ENCODE measurements around the gene CYS1.

Gene CYS1

GRCh38 chr2:10038716-10039115 lies 41.5 kb downstream of the CYS1 start:
- no peak for DNase-seq (ENCODE audit: low spot score)
- in situ Hi-C loops (cut with MboI; ENCODE audit: low sequenced_read_pairs, unreplicated experiment) = no loop called here
- TF ChIP-seq CTCF (IDR thresholded peaks at IDR 0.05; ENCODE audit: borderline replicate concordance, control extremely low read depth, extremely low read depth, insufficient read depth, missing control alignments) = no peak

- no peak for TF ChIP-seq CTCF (IDR thresholded peaks at IDR 0.05; ENCODE audit: borderline replicate concordance, control extremely low read depth, extremely low read depth, insufficient read depth, missing control alignments)
- DNase-seq (ENCODE audit: low spot score) = no peak
- in situ Hi-C loops (cut with MboI; ENCODE audit: low sequenced_read_pairs, unreplicated experiment) = no loop called here
Observed at GRCh38 chr2:10038123-10038522, 42.1 kb downstream of the CYS1 start.

- in situ Hi-C loops (cut with MboI; ENCODE audit: low sequenced_read_pairs, unreplicated experiment) = no loop called here
- DNase-seq (ENCODE audit: low spot score) = no peak
Observed at GRCh38 chr2:10036095-10036884, 43.9 kb downstream of the CYS1 start.

GRCh38 chr2:10035633-10036032 lies 44.6 kb downstream of the CYS1 start:
- in situ Hi-C loops (cut with MboI; ENCODE audit: low sequenced_read_pairs, unreplicated experiment) = no loop called here
- TF ChIP-seq CTCF (IDR thresholded peaks at IDR 0.05; ENCODE audit: borderline replicate concordance, control extremely low read depth, extremely low read depth, insufficient read depth, missing control alignments) = no peak

More at GRCh38 chr2:10036095-10036884, 43.9 kb downstream of the CYS1 start:
- TF ChIP-seq CTCF (IDR thresholded peaks at IDR 0.05; ENCODE audit: borderline replicate concordance, control extremely low read depth, extremely low read depth, insufficient read depth, missing control alignments) = no peak

GRCh38 chr2:10035053-10035422 lies 45.2 kb downstream of the CYS1 start:
- no peak for TF ChIP-seq CTCF (IDR thresholded peaks at IDR 0.05; ENCODE audit: borderline replicate concordance, control extremely low read depth, extremely low read depth, insufficient read depth, missing control alignments)
- in situ Hi-C loops (cut with MboI; ENCODE audit: low sequenced_read_pairs, unreplicated experiment) = no loop called here
- DNase-seq (ENCODE audit: low spot score) = no peak

More at GRCh38 chr2:10035633-10036032, 44.6 kb downstream of the CYS1 start:
- DNase-seq (ENCODE audit: low spot score) = no peak

GRCh38 chr2:10034333-10035052 lies 45.7 kb downstream of the CYS1 start:
- in situ Hi-C loops (cut with MboI; ENCODE audit: low sequenced_read_pairs, unreplicated experiment) = no loop called here
- no peak for TF ChIP-seq CTCF (IDR thresholded peaks at IDR 0.05; ENCODE audit: borderline replicate concordance, control extremely low read depth, extremely low read depth, insufficient read depth, missing control alignments)
- DNase-seq (ENCODE audit: low spot score) = no peak
